IgD-negative memory B cell (primary cell): Measurements from ENCODE around the gene C1orf35. TPM values are rescaled to one million over a fixed set of nuclear protein-coding genes. Genes with fewer than 3 reads are reported as not detected.
"Not testable (repeated sequence)": the region's sequence is repeated elsewhere in the genome, so short reads cannot be mapped to it uniquely, and the experiment has no call there.

Experiments used
- H3K27ac Mint-ChIP-seq, 3 donors: one replicate each; pipeline ENCODE4 v1.8.0; 2020 to 2022; ENCODE audit warnings: mild to moderate bottlenecking in 3 of 3, mixed read lengths in 3 of 3, moderate library complexity in 1 of 3
- H3K27me3 Mint-ChIP-seq: one replicate; pipeline ENCODE4 v1.8.0; 2021; ENCODE audit warnings: mixed read lengths
- H3K36me3 Mint-ChIP-seq: one replicate; pipeline ENCODE4 v1.8.0; 2020; ENCODE audit warnings: mild to moderate bottlenecking, mixed read lengths
- H3K4me1 Mint-ChIP-seq, 3 donors: one replicate each; pipeline ENCODE4 v1.8.0; 2020 to 2022; ENCODE audit warnings: mixed read lengths in 3 of 3, mild to moderate bottlenecking in 1 of 3
- H3K4me3 Mint-ChIP-seq, 4 donors: one replicate each; pipeline ENCODE4 v1.8.0; 2020 to 2022; ENCODE audit warnings: mild to moderate bottlenecking in 4 of 4, mixed read lengths in 4 of 4, moderate library complexity in 3 of 4
- H3K9me3 Mint-ChIP-seq, 3 donors: one replicate each; pipeline ENCODE4 v1.8.0; 2020 to 2021; ENCODE audit warnings: mixed read lengths in 3 of 3, mild to moderate bottlenecking in 1 of 3
- polyA plus RNA-seq: library from polyadenylated mRNA; unstranded; fragments of 300-500 nt; fragmentation: Illumina TruSeq; gene quantifications from one replicate; pipeline ENCODE4 v1.2.3, GENCODE V29; 2021

The C1orf35 gene
- polyA plus RNA-seq, 1 donor from 2014 or later = 15.8 TPM

- Mint-ChIP-seq H3K9me3 (no peaks in the 10 kb centered on the region), H3K27ac (no peak overlapping the region), H3K4me3 (peak overlapping the region in 1 of 4 donors; percentile 58), H3K4me1 (peaks cover 3 to 6% (median 5%) of the 10 kb centered on the region in 3 donors), H3K36me3 (no peaks in the 10 kb centered on the region), H3K27me3 (peaks cover 7% of the 10 kb centered on the region)
These were observed 28.6 kb upstream of the C1orf35 start for GRCh38 chr1:228131766-228132165.

GRCh38 chr1:228125185-228125584 lies 22.1 kb upstream of the C1orf35 start:
- H3K4me1 Mint-ChIP-seq = peaks cover 0 to 10% (median 4%) of the 10 kb centered on the region in 3 donors
- H3K4me3 Mint-ChIP-seq = no peak overlapping the region
- no peaks in the 10 kb centered on the region for H3K9me3 Mint-ChIP-seq
- H3K36me3 Mint-ChIP-seq = no peaks in the 10 kb centered on the region
- H3K27me3 Mint-ChIP-seq = peaks cover under 1% of the 10 kb centered on the region
- no peak overlapping the region for H3K27ac Mint-ChIP-seq

- H3K4me3 Mint-ChIP-seq = no peak overlapping the region
- no peak overlapping the region for H3K27ac Mint-ChIP-seq
- peaks cover 0 to 10% (median 4%) of the 10 kb centered on the region in 3 donors for H3K4me1 Mint-ChIP-seq
- no peaks in the 10 kb centered on the region for H3K9me3 Mint-ChIP-seq
- no peaks in the 10 kb centered on the region for H3K27me3 Mint-ChIP-seq
- H3K36me3 Mint-ChIP-seq = peaks cover 1% of the 10 kb centered on the region
These were observed 20.4 kb upstream of the C1orf35 start for GRCh38 chr1:228123505-228123904.

GRCh38 chr1:228122921-228123441 lies 19.9 kb upstream of the C1orf35 start:
- Mint-ChIP-seq H3K27me3 (no peaks in the 10 kb centered on the region), H3K9me3 (no peaks in the 10 kb centered on the region), H3K27ac (no peak overlapping the region), H3K4me1 (peaks cover 0 to 10% (median 4%) of the 10 kb centered on the region in 3 donors), H3K36me3 (peaks cover 3% of the 10 kb centered on the region), H3K4me3 (no peak overlapping the region)

- Mint-ChIP-seq H3K27ac (no peak overlapping the region), H3K4me1 (peaks cover 0 to 10% (median 4%) of the 10 kb centered on the region in 3 donors), H3K4me3 (peak overlapping the region in 2 of 4 donors; percentile 6 to 24), H3K9me3 (no peaks in the 10 kb centered on the region), H3K36me3 (peaks cover 4% of the 10 kb centered on the region), H3K27me3 (no peaks in the 10 kb centered on the region)
These were observed 17.8 kb upstream of the C1orf35 start for GRCh38 chr1:228120857-228121489.

GRCh38 chr1:228120351-228120750 lies 17.2 kb upstream of the C1orf35 start:
- Mint-ChIP-seq H3K4me3 (no peak overlapping the region), H3K9me3 (no peaks in the 10 kb centered on the region)

GRCh38 chr1:228118040-228118439 lies 14.9 kb upstream of the C1orf35 start:
- Mint-ChIP-seq H3K9me3 (no peaks in the 10 kb centered on the region), H3K4me1 (peaks cover 0 to 6% (median 4%) of the 10 kb centered on the region in 3 donors), H3K27me3 (no peaks in the 10 kb centered on the region), H3K4me3 (no peak overlapping the region), H3K36me3 (peaks cover 4% of the 10 kb centered on the region), H3K27ac (no peak overlapping the region)

More at GRCh38 chr1:228120351-228120750, 17.2 kb upstream of the C1orf35 start:
- peaks cover 4% of the 10 kb centered on the region for H3K36me3 Mint-ChIP-seq
- peak overlapping the region in 1 of 3 donors; percentile 58 for H3K27ac Mint-ChIP-seq
- H3K4me1 Mint-ChIP-seq = peaks cover 0 to 9% (median 4%) of the 10 kb centered on the region in 3 donors
- H3K27me3 Mint-ChIP-seq = no peaks in the 10 kb centered on the region

- H3K4me3 Mint-ChIP-seq = no peak overlapping the region
- H3K27ac Mint-ChIP-seq = peak overlapping the region in 1 of 3 donors; percentile 40
- H3K4me1 Mint-ChIP-seq = peaks cover 0 to 6% (median 4%) of the 10 kb centered on the region in 3 donors
- H3K36me3 Mint-ChIP-seq = peaks cover 4% of the 10 kb centered on the region
- no peaks in the 10 kb centered on the region for H3K27me3 Mint-ChIP-seq
- H3K9me3 Mint-ChIP-seq = no peaks in the 10 kb centered on the region
These were observed 14.2 kb upstream of the C1orf35 start for GRCh38 chr1:228117335-228117734.

GRCh38 chr1:228114827-228115226 lies 11.7 kb upstream of the C1orf35 start:
- H3K9me3 Mint-ChIP-seq = no peaks in the 10 kb centered on the region
- no peak overlapping the region for H3K4me3 Mint-ChIP-seq
- H3K27ac Mint-ChIP-seq = no peak overlapping the region
- H3K4me1 Mint-ChIP-seq = peaks cover 0 to 2% (median 0%) of the 10 kb centered on the region in 3 donors
- no peaks in the 10 kb centered on the region for H3K27me3 Mint-ChIP-seq
- H3K36me3 Mint-ChIP-seq = peaks cover 7% of the 10 kb centered on the region

GRCh38 chr1:228112617-228113016 lies 9.5 kb upstream of the C1orf35 start:
- peak overlapping the region in 1 of 4 donors; percentile 62 for H3K4me3 Mint-ChIP-seq

GRCh38 chr1:228112167-228112566 lies 9.0 kb upstream of the C1orf35 start:
- no peaks in the 10 kb centered on the region for H3K27me3 Mint-ChIP-seq
- H3K9me3 Mint-ChIP-seq = no peaks in the 10 kb centered on the region
- H3K27ac Mint-ChIP-seq = no peak overlapping the region
- peak overlapping the region in 1 of 4 donors; percentile 62 for H3K4me3 Mint-ChIP-seq
- H3K36me3 Mint-ChIP-seq = peaks cover 3% of the 10 kb centered on the region
- peaks cover 4 to 14% (median 9%) of the 10 kb centered on the region in 3 donors for H3K4me1 Mint-ChIP-seq

More at GRCh38 chr1:228112617-228113016, 9.5 kb upstream of the C1orf35 start:
- Mint-ChIP-seq H3K27me3 (no peaks in the 10 kb centered on the region), H3K36me3 (peaks cover 3% of the 10 kb centered on the region), H3K27ac (peak overlapping the region in 1 of 3 donors; percentile 19), H3K9me3 (no peaks in the 10 kb centered on the region), H3K4me1 (peaks cover 4 to 14% (median 9%) of the 10 kb centered on the region in 3 donors)

GRCh38 chr1:228111315-228111714 lies 8.2 kb upstream of the C1orf35 start:
- not testable (repeated sequence) for H3K4me3 Mint-ChIP-seq, H3K27me3 Mint-ChIP-seq, H3K9me3 Mint-ChIP-seq, H3K27ac Mint-ChIP-seq, H3K36me3 Mint-ChIP-seq
- H3K4me1 Mint-ChIP-seq = peaks cover 4 to 14% (median 9%) of the 10 kb centered on the region in 3 donors

- Mint-ChIP-seq H3K4me3 (peak overlapping the region in 2 of 4 donors; percentile 79 to 86), H3K27ac (no peak overlapping the region)
These were observed 7.4 kb upstream of the C1orf35 start for GRCh38 chr1:228110556-228110955.

GRCh38 chr1:228109962-228110488 lies 6.9 kb upstream of the C1orf35 start:
- Mint-ChIP-seq H3K4me1 (peaks cover 4 to 14% (median 9%) of the 10 kb centered on the region in 3 donors), H3K36me3 (peaks cover 3% of the 10 kb centered on the region), H3K27me3 (no peaks in the 10 kb centered on the region), H3K27ac (peak overlapping the region in 2 of 3 donors; percentile 86), H3K9me3 (no peaks in the 10 kb centered on the region), H3K4me3 (peak overlapping the region; percentile 86 to 96 (median 94))

More at GRCh38 chr1:228110556-228110955, 7.4 kb upstream of the C1orf35 start:
- Mint-ChIP-seq H3K36me3 (peaks cover 3% of the 10 kb centered on the region), H3K4me1 (peaks cover 4 to 14% (median 9%) of the 10 kb centered on the region in 3 donors), H3K27me3 (no peaks in the 10 kb centered on the region), H3K9me3 (no peaks in the 10 kb centered on the region)
